Measurements from ENCODE around the gene PCK2.

DNA sequence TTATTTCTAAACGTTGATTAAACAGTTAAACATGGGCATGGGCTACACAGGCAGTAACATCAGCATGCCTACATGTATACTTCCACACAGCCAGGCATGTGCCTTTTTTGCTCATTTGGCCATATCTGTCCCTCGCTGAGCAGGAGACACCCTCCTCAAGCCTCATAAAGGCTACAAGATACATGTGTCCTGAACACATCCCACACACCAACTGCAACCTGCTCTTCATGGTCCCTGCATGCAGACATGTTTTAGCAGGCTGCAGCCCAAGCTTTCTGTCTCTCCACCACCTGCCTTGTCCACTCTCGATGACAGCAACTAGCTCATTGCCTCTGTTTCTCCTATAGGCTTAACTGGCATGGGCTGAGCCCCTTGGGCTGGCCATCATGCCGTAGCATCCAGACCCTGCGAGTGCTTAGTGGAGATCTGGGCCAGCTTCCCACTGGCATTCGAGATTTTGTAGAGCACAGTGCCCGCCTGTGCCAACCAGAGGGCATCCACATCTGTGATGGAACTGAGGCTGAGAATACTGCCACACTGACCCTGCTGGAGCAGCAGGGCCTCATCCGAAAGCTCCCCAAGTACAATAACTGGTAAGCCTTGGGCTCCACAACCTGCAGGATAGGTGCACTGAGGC lies 2.6 kb downstream of the PCK2 start:
- TF ChIP-seq, protein P1, sequence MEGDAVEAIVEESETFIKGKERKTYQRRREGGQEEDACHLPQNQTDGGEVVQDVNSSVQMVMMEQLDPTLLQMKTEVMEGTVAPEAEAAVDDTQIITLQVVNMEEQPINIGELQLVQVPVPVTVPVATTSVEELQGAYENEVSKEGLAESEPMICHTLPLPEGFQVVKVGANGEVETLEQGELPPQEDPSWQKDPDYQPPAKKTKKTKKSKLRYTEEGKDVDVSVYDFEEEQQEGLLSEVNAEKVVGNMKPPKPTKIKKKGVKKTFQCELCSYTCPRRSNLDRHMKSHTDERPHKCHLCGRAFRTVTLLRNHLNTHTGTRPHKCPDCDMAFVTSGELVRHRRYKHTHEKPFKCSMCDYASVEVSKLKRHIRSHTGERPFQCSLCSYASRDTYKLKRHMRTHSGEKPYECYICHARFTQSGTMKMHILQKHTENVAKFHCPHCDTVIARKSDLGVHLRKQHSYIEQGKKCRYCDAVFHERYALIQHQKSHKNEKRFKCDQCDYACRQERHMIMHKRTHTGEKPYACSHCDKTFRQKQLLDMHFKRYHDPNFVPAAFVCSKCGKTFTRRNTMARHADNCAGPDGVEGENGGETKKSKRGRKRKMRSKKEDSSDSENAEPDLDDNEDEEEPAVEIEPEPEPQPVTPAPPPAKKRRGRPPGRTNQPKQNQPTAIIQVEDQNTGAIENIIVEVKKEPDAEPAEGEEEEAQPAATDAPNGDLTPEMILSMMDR (conservative IDR thresholded peaks at IDR 0.05; ENCODE audit: low read length) = no peak
- no peak for TF ChIP-seq EZH2phosphoT487 (IDR thresholded peaks at IDR 0.05; ENCODE audit: borderline replicate concordance)

All from Loucy (cell line).